ENCODE measurements around the gene ULK2.

ULK2 gene

DNA sequence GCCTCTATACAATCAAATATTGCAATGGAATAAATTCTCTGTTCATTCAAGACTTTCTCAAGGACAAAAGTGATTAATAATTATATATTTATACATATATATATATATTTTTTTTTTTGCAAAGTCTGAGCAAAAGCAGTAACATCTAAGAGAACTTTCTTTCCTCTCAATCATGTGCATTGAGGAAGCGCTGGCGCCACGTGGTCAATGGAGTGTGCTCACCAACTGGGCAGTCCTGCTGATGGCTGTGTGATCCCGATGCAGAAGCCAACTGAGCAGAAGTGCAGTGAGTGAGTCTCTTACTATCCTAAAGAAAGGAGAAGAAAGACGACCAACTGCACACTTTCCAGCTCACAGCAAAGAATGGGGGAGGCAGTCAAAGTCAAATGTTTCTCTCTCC is 37.2 kb upstream of the ULK2 start:
- no peak for DNase-seq (ENCODE audit: extremely low read depth, insufficient read length)
- TF ChIP-seq, protein P1, sequence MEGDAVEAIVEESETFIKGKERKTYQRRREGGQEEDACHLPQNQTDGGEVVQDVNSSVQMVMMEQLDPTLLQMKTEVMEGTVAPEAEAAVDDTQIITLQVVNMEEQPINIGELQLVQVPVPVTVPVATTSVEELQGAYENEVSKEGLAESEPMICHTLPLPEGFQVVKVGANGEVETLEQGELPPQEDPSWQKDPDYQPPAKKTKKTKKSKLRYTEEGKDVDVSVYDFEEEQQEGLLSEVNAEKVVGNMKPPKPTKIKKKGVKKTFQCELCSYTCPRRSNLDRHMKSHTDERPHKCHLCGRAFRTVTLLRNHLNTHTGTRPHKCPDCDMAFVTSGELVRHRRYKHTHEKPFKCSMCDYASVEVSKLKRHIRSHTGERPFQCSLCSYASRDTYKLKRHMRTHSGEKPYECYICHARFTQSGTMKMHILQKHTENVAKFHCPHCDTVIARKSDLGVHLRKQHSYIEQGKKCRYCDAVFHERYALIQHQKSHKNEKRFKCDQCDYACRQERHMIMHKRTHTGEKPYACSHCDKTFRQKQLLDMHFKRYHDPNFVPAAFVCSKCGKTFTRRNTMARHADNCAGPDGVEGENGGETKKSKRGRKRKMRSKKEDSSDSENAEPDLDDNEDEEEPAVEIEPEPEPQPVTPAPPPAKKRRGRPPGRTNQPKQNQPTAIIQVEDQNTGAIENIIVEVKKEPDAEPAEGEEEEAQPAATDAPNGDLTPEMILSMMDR (IDR thresholded peaks at IDR 0.05; ENCODE audit: insufficient read depth, low read length, poor library complexity, severe bottlenecking): no peak
- no peak overlapping the region for H3K4me3 ChIP-seq (replicated peaks; ENCODE audit: low read depth, low read length)
- no peaks in the 10 kb centered on the region for H3K27me3 ChIP-seq (replicated peaks; ENCODE audit: control insufficient read depth, insufficient read depth, low read length)
- H3K36me3 ChIP-seq (ENCODE audit: control insufficient read depth, insufficient read depth, low read length): peaks cover 14% of the 10 kb centered on the region

DNA sequence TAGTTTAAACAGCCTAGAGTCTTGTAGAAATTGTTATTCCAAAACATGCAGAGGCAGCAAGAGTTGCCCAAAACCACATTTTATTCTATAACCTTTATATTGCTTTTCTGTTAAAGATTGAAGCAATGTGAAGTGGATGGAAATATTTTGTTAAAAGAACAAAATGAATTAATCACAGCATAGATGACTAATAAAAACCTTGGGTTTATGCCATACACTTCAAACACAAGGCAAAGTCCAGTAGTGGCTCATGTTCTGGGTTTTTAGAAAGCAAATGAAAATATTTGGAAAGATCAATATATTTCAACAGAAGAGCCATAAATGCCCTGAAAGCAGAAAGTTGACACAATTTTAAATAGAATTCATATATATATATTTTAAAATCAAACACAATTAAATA is 36.7 kb upstream of the ULK2 start:
- TF ChIP-seq, protein P1 (IDR thresholded peaks at IDR 0.05; ENCODE audit: insufficient read depth, low read length, poor library complexity, severe bottlenecking): no peak

DNA sequence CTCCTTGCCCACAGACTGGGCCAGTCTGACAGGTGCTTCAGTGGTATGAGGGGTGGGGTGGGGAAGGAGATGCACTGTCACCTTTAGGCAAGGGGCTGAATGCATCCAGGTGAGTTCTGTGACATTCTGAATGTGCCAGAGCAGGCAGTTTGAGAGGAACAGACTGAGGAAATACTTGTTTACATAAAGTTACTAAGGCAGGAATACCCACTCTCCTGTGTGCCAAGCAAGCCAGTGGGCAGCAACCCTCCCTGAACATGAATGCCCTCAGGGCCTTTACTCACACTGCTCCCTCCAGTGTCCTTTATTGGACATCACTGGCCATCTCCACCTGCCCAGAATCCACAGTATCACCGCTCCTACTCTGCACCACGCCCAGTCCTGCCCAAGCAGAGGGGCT is 33.1 kb upstream of the ULK2 start:
- Histone ChIP-seq H3K36me3 (ENCODE audit: control insufficient read depth, insufficient read depth, low read length) (peaks cover 10% of the 10 kb centered on the region), H3K4me3 (replicated peaks; ENCODE audit: low read depth, low read length) (no peak overlapping the region), H3K27me3 (replicated peaks; ENCODE audit: control insufficient read depth, insufficient read depth, low read length) (no peaks in the 10 kb centered on the region)
- TF ChIP-seq, protein P1 (IDR thresholded peaks at IDR 0.05; ENCODE audit: insufficient read depth, low read length, poor library complexity, severe bottlenecking): no peak
- no peak for DNase-seq (ENCODE audit: extremely low read depth, insufficient read length)

More for the DNA sequence above, 36.7 kb upstream of the ULK2 start:
- H3K27me3 ChIP-seq (replicated peaks; ENCODE audit: control insufficient read depth, insufficient read depth, low read length): no peaks in the 10 kb centered on the region
- DNase-seq (ENCODE audit: extremely low read depth, insufficient read length): no peak
- peaks cover 12% of the 10 kb centered on the region for H3K36me3 ChIP-seq (ENCODE audit: control insufficient read depth, insufficient read depth, low read length)
- no peak overlapping the region for H3K4me3 ChIP-seq (replicated peaks; ENCODE audit: low read depth, low read length)

DNA sequence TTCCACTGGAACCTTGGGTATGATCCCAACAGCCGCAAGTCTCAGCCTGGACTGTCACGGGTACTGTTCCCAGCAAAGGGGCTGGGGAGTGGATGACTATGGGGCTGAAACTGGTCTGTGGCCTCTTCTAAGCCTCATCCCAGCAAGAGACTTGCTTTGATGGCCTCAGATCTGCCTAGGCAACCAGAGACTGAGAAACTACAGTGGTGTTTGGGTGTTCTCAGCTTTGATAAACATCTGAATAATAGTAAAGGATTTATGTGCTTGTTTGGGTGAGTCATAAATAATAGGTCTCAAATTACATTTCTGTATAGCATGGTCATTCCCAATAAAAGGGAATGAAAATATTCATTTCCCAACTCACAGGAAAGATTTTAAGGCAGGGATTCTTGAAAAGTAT is 30.2 kb upstream of the ULK2 start:
- TF ChIP-seq, protein P1 (IDR thresholded peaks at IDR 0.05; ENCODE audit: insufficient read depth, low read length, poor library complexity, severe bottlenecking): no peak
- H3K4me3 ChIP-seq (replicated peaks; ENCODE audit: low read depth, low read length): no peak overlapping the region
- H3K27me3 ChIP-seq (replicated peaks; ENCODE audit: control insufficient read depth, insufficient read depth, low read length): no peaks in the 10 kb centered on the region
- DNase-seq (ENCODE audit: extremely low read depth, insufficient read length): no peak
- H3K36me3 ChIP-seq (ENCODE audit: control insufficient read depth, insufficient read depth, low read length): peaks cover 3% of the 10 kb centered on the region; the same call in 1 of the 2 replicates

DNA sequence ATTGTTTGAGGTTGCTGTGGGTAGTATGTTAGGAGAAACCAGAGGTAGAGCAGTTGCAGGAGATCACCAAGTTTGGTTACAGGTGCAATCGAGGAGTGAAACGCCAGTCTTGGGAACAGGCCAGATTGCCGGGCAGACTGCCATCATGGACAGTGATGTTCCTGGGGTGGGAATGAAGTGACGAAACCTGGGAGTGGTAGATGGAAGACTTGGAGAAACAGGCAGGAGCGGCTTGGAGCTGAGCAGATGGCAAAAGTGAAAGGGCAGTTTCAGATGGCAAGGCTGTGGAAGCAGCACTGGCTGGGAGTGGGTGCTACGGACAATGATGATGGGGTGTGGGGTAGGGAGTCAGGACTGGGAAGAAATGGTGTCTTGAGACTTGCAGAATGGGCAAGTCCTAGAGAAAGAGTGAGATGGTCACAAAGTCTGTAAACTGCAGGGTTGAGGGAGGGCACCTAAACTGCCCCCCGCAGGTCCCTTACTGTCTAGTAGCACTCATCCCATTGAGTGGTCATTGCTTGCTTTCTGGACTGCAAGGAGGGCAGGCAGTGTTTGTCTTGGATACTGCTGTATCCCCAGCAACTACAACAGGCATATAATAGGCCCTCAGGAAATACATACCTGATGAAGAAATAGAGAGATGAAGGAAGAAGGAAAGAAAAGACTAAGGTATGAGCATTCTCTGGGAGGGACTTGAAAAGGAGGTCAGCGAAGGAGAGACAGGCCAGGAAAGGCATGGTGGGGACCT is 29.5 kb upstream of the ULK2 start:
- TF ChIP-seq, protein P1 (IDR thresholded peaks at IDR 0.05; ENCODE audit: insufficient read depth, low read length, poor library complexity, severe bottlenecking): no peak
- peaks cover 3% of the 10 kb centered on the region; the same call in 1 of the 2 replicates for H3K36me3 ChIP-seq (ENCODE audit: control insufficient read depth, insufficient read depth, low read length)
- no peak overlapping the region for H3K4me3 ChIP-seq (replicated peaks; ENCODE audit: low read depth, low read length)
- DNase-seq (ENCODE audit: extremely low read depth, insufficient read length): no peak
- no peaks in the 10 kb centered on the region for H3K27me3 ChIP-seq (replicated peaks; ENCODE audit: control insufficient read depth, insufficient read depth, low read length)
